ENCODE data around the gene TAF11L14. TPM values are rescaled to one million over a fixed set of nuclear protein-coding genes. Genes with fewer than 3 reads are reported as not detected.

TAF11L14 gene
- total RNA-seq (2014; rRNA removed; shearing (Covaris generic)): not detected in 2 replicates

GRCh38 chr5:17634160-17634559, at the start of gene TAF11L14:
TAF11L14 (plus strand) TSS chr5:17634460.

GRCh38 chr5:17585658-17586057, 48.6 kb upstream of the TAF11L14 start, which contains the start of gene TAF11L7:
TAF11L7 (minus strand) TSS chr5:17585758.

GRCh38 chr5:17590860-17591259, 43.4 kb upstream of the TAF11L14 start, which contains the start of gene TAF11L8:
TAF11L8 (minus strand) TSS chr5:17590960.

DNA sequence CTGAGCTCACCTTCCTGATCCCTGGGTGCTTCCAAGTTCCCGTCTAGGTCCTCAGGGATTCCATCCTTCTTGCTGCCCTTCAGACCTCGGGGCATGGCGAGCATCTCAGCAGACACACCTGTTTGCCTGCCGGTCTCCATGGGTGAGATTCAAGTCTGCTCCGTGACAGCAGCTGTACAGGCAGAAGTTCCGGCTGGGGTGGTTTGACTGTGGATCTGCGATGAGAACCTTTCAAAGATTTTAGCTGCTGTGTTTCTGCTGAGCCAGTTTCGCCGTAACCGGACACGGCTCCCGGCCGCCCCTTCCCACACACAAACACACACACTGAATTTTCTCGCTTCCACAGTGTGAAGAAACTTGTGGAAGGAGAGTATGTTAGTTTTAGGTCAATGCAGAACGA, 40.0 kb upstream of the TAF11L14 start, which contains the start of gene TAF11L9:
TAF11L9 (minus strand) TSS at position 140 of the 400 bp plus-strand sequence.

GRCh38 chr5:17597728-17598127, 36.5 kb upstream of the TAF11L14 start, which contains the start of gene TAF11L10:
TAF11L10 (minus strand) TSS chr5:17597828.

DNA sequence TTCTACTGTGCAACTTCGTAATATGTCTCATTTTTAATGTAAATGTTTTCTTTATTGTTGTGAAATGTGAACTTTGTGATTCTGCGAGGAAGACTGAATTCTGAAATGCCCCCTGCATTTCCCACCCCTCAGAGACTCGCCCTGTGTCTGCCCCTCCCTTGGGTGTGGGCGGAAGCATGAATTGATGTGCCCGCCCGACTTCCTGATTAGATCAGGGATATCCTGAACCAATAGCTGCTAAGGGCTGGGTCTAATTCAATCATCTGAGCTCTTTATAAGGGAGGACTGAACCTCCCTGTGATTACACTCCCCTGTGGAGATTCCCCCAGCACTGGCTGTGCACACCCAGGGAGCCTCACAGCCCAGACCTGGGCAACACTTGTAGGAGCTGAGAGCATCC, 30.4 kb upstream of the TAF11L14 start, which contains the start of gene TAF11L11:
TAF11L11 (plus strand) TSS at position 304 of the 400 bp plus-strand sequence.

DNA sequence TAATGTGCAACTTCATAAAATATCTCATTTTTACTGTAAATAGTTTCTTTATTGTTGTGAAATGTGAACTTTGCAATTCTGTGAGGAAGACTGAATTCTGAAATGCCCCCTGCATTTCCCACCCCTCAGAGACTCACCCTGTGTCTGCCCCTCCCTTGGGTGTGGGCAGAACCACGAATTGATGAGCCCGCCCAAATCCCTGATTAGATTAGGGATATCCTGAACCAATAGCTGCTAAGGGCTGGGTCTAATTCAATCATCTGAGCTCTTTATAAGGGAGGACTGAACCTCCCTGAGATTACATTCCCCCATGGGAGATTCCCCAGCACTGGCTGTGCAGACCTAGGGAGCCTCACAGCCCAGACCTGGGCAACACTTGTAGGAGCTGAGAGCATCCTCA, 24.2 kb upstream of the TAF11L14 start, which contains the start of gene TAF11L12:
TAF11L12 (plus strand) TSS at position 301 of the 400 bp plus-strand sequence.

GRCh38 chr5:17631788-17632187, 2.5 kb upstream of the TAF11L14 start, which contains the start of gene TAF11L13:
TAF11L13 (plus strand) TSS chr5:17632088.

Small RNA genes within 50 kb of the gene (small RNA-seq; reads per million reads assigned to genes)
- gene AC233724.1 (not detected), gene AC233724.12 (not detected), gene AC233724.2 (not detected), gene AC233724.3 (not detected), gene AC233724.4 (not detected), gene AC233724.6 (not detected), gene AC233724.7 (not detected)

Other genes with a start within 250 kb of the TAF11L14 start
- not detected in 2 replicates for gene TAF11L2, start 136.2 kb upstream of the TAF11L14 start, total RNA-seq (2014; rRNA removed; shearing (Covaris generic))
- not detected in 2 replicates for gene TAF11L3, start 116.1 kb upstream of the TAF11L14 start, total RNA-seq (2014; rRNA removed; shearing (Covaris generic))
- gene TAF11L4, start 112.7 kb upstream of the TAF11L14 start, total RNA-seq (2014; rRNA removed; shearing (Covaris generic)): not detected in 2 replicates
- gene TAF11L5, start 109.2 kb upstream of the TAF11L14 start, total RNA-seq (2014; rRNA removed; shearing (Covaris generic)): not detected in 2 replicates
- gene TAF11L6, start 105.8 kb upstream of the TAF11L14 start, total RNA-seq (2014; rRNA removed; shearing (Covaris generic)): not detected in 2 replicates
- gene TAF11L7, start 48.7 kb upstream of the TAF11L14 start, total RNA-seq (2014; rRNA removed; shearing (Covaris generic)): not detected in 2 replicates
- not detected in 2 replicates for gene TAF11L8, start 43.5 kb upstream of the TAF11L14 start, total RNA-seq (2014; rRNA removed; shearing (Covaris generic))
- not detected in 2 replicates for gene TAF11L9, start 40.1 kb upstream of the TAF11L14 start, total RNA-seq (2014; rRNA removed; shearing (Covaris generic))
- gene TAF11L10, start 36.6 kb upstream of the TAF11L14 start, total RNA-seq (2014; rRNA removed; shearing (Covaris generic)): not detected in 2 replicates
- gene TAF11L11, start 30.3 kb upstream of the TAF11L14 start, total RNA-seq (2014; rRNA removed; shearing (Covaris generic)): not detected in 2 replicates
- not detected in 2 replicates for gene TAF11L12, start 24.1 kb upstream of the TAF11L14 start, total RNA-seq (2014; rRNA removed; shearing (Covaris generic))
- 0.50 and 0.91 TPM in 2 replicates for gene TAF11L13, start 2.4 kb upstream of the TAF11L14 start, total RNA-seq (2014; rRNA removed; shearing (Covaris generic))

All from A375 (cell line).